H9 (cell line): ENCODE data around the gene APOL6. TPM values are rescaled to one million over a fixed set of nuclear protein-coding genes. Genes with fewer than 3 reads are reported as not detected.

Experiments used
- DNase-seq: peaks from one replicate; pipeline ENCODE4 v3.0.0-alpha.2; 2017
- H2AFZ ChIP-seq: one replicate; pipeline ENCODE4 v1.6.1; 2013; ENCODE audit warnings: mild to moderate bottlenecking, low read length, control low read depth, moderate library complexity
- H2AK5ac ChIP-seq: 2 replicates; pipeline ENCODE4 v1.6.1; 2013; ENCODE audit warnings: low read length, control low read depth, mixed read lengths; ENCODE audit not compliant: insufficient read length
- H2BK120ac ChIP-seq: one replicate; pipeline ENCODE4 v1.6.1; 2013; ENCODE audit warnings: low read depth, mild to moderate bottlenecking, low read length, control low read depth, inconsistent platforms; ENCODE audit not compliant: poor library complexity, severe bottlenecking
- H2BK12ac ChIP-seq: 2 replicates; pipeline ENCODE4 v1.6.1; 2013; ENCODE audit warnings: low read length, control low read depth, mixed read lengths, low read depth; ENCODE audit not compliant: insufficient read length
- H2BK15ac ChIP-seq: 2 replicates; pipeline ENCODE4 v1.6.1; 2013; ENCODE audit warnings: low read depth, low read length, control low read depth
- H2BK20ac ChIP-seq: one replicate; pipeline ENCODE4 v1.6.1; 2013; ENCODE audit warnings: low read depth, mild to moderate bottlenecking, low read length, control low read depth, inconsistent platforms; ENCODE audit not compliant: poor library complexity, severe bottlenecking
- H2BK5ac ChIP-seq: 2 replicates; pipeline ENCODE4 v1.6.1; 2013; ENCODE audit warnings: low read length, control low read depth, mixed read lengths; ENCODE audit not compliant: insufficient read length
- H3K14ac ChIP-seq: 2 replicates; pipeline ENCODE4 v1.6.1; 2013; ENCODE audit warnings: low read length, control low read depth; ENCODE audit not compliant: insufficient read depth
- H3K18ac ChIP-seq: 2 replicates; pipeline ENCODE4 v1.6.1; 2013; ENCODE audit warnings: low read depth, mild to moderate bottlenecking, mixed read lengths, low read length, control low read depth; ENCODE audit not compliant: insufficient read length
- H3K23ac ChIP-seq: 2 replicates; pipeline ENCODE4 v1.6.1; 2013; ENCODE audit warnings: low read length, control low read depth, mixed read lengths, low read depth; ENCODE audit not compliant: insufficient read length
- H3K23me2 ChIP-seq: 2 replicates; pipeline ENCODE4 v1.6.1; 2013; ENCODE audit warnings: low read depth, mild to moderate bottlenecking, mixed read lengths, low read length, control low read depth; ENCODE audit not compliant: insufficient read length, poor library complexity, severe bottlenecking
- H3K27ac ChIP-seq: 2 replicates; pipeline ENCODE4 v1.5.1; 2013; ENCODE audit warnings: low read length, control low read depth, mixed read lengths, low read depth; ENCODE audit not compliant: insufficient read length
- H3K27me3 ChIP-seq: 2 replicates; pipeline ENCODE4 v1.6.1; 2013; ENCODE audit warnings: low read length, control low read depth, inconsistent platforms; ENCODE audit not compliant: insufficient read depth
- H3K4ac ChIP-seq: 2 replicates; pipeline ENCODE4 v1.6.1; 2013; ENCODE audit warnings: low read depth, mild to moderate bottlenecking, control low read depth, inconsistent platforms, low read length, moderate library complexity
- H3K4me1 ChIP-seq: 2 replicates; pipeline ENCODE4 v1.6.1; 2013; ENCODE audit warnings: low read length, control low read depth, inconsistent platforms; ENCODE audit not compliant: insufficient read depth
- H3K4me2 ChIP-seq: 2 replicates; pipeline ENCODE4 v1.6.1; 2013; ENCODE audit warnings: low read length, control low read depth, mixed read lengths; ENCODE audit not compliant: insufficient read length, insufficient read depth
- H3K56ac ChIP-seq: 2 replicates; pipeline ENCODE4 v1.6.1; 2013; ENCODE audit warnings: low read depth, mild to moderate bottlenecking, mixed read lengths, low read length, control low read depth; ENCODE audit not compliant: insufficient read length
- H3K79me1 ChIP-seq: 2 replicates; pipeline ENCODE4 v1.6.1; 2013; ENCODE audit warnings: low read depth, mild to moderate bottlenecking, moderate library complexity, low read length, control low read depth, inconsistent platforms; ENCODE audit not compliant: insufficient read depth, poor library complexity, severe bottlenecking
- H3K79me2 ChIP-seq: 2 replicates; pipeline ENCODE4 v1.6.1; 2013; ENCODE audit warnings: low read length, control low read depth, inconsistent platforms; ENCODE audit not compliant: insufficient read depth
- H3K9ac ChIP-seq: 2 replicates; pipeline ENCODE4 v1.6.1; 2013; ENCODE audit warnings: low read length, control low read depth, mixed read lengths; ENCODE audit not compliant: insufficient read length; ENCODE audit errors: extremely low read depth
- H3K9me3 ChIP-seq: one replicate; pipeline ENCODE4 v1.6.1; 2013; ENCODE audit warnings: low read depth, low read length, inconsistent platforms; ENCODE audit not compliant: control insufficient read depth
- H3T11ph ChIP-seq: one replicate; pipeline ENCODE4 v1.6.1; 2013; ENCODE audit warnings: mild to moderate bottlenecking, low read length, control low read depth, inconsistent platforms
- H4K20me1 ChIP-seq: one replicate; pipeline ENCODE4 v1.6.1; 2013; ENCODE audit not compliant: control insufficient read depth, insufficient read length, insufficient read depth
- H4K5ac ChIP-seq: 2 replicates; pipeline ENCODE4 v1.6.1; 2013; ENCODE audit warnings: low read depth, mild to moderate bottlenecking, mixed read lengths, low read length, control low read depth; ENCODE audit not compliant: insufficient read length
- H4K8ac ChIP-seq: replicated peaks from 2 replicates; pipeline ENCODE4 v1.6.1; 2013; ENCODE audit warnings: low read length, control low read depth, mixed read lengths, low read depth; ENCODE audit not compliant: insufficient read length
- H4K91ac ChIP-seq: 2 replicates; pipeline ENCODE4 v1.6.1; 2013; ENCODE audit warnings: low read depth, mild to moderate bottlenecking, moderate library complexity, mixed read lengths, low read length, control low read depth; ENCODE audit not compliant: insufficient read length
- H3K27ac Mint-ChIP-seq, 3 experiments: 2 replicates in 2 of 3; 3 replicates in 1 of 3; pipeline ENCODE4 v1.8.0; 2020 to 2021; ENCODE audit warnings: mixed read lengths in 3 of 3, mild to moderate bottlenecking in 1 of 3, moderate library complexity in 1 of 3
- H3K27me3 Mint-ChIP-seq: 2 replicates; pipeline ENCODE4 v1.8.0; 2021; ENCODE audit warnings: low read depth, mild to moderate bottlenecking, moderate library complexity, mixed read lengths
- H3K36me3 Mint-ChIP-seq, 3 experiments: 2 replicates in 2 of 3; 3 replicates in 1 of 3; pipeline ENCODE4 v1.8.0; 2020 to 2021; ENCODE audit warnings: low read depth in 3 of 3, mixed read lengths in 3 of 3; ENCODE audit not compliant: insufficient read depth in 1 of 3
- H3K4me1 Mint-ChIP-seq, 2 experiments: 2 replicates each; pipeline ENCODE4 v1.8.0; 2020; ENCODE audit warnings: mixed read lengths in 2 of 2
- H3K4me3 Mint-ChIP-seq, 2 experiments: 2 replicates in 1 of 2; 3 replicates in 1 of 2; pipeline ENCODE4 v1.8.0; 2020 to 2021; ENCODE audit warnings: mild to moderate bottlenecking in 2 of 2, mixed read lengths in 2 of 2, moderate library complexity in 1 of 2
- H3K9me3 Mint-ChIP-seq, 2 experiments: 2 replicates in 1 of 2; 3 replicates in 1 of 2; pipeline ENCODE4 v1.8.0; 2020; ENCODE audit warnings: mild to moderate bottlenecking in 2 of 2, mixed read lengths in 2 of 2, moderate library complexity in 1 of 2
- WGBS: extraction: QIAGEN DNeasy Blood & Tissue Kit; methylation state at CpG from one replicate; pipeline ENCODE4 v1.1.7; 2013; ENCODE audit warnings: missing lambda C conversion rate, low lambda C conversion rate, mixed read lengths; ENCODE audit not compliant: insufficient read length; ENCODE audit errors: extremely low coverage; 5-methylcytosine and 5-hydroxymethylcytosine counted together
- total RNA-seq: library from RNA; stranded (reverse); gene quantifications from 2 replicates; pipeline ENCODE4 v1.2.1, GENCODE V29; 2021
- TF ChIP-seq, protein P1 (sequence below): fragments of 200-600 bp; sonication (generic); conservative IDR thresholded peaks from 3 replicates; pipeline ENCODE4 v1.8.0; 2021; ENCODE audit warnings: antibody characterized with exemption, mild to moderate bottlenecking

APOL6 gene
- total RNA-seq, 1 experiment from 2014 or later, result 0.07 TPM

DNA sequence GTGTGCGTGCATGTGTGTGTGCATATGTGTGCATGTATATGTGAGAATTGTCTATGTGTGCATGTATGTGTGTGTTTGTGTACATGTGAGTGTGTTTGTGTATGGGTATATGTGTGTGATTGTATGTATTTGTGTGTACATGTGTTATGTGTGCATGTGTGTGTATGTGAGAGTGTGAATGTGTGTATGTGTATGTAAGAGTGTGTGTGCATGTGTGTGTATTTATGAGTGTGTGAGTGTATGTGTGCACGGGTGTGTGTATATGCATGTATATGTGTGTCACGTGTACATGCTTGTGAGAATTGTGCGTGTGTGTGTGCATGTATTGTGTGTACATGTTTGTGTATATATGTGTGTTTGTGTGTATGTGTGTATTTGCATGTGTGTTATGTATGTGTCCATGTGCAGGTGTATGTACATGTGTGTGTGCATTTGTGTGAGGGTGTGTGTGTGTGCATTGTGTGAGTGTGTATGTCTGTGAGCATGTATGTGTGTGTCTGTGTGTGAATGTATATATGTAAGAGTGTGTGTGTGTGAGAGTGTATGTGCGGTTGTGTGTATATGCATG, 47.1 kb upstream of the APOL6 start:
- no peak overlapping the region for H2BK12ac ChIP-seq
- no peak overlapping the region for H2AFZ ChIP-seq
- H3K9ac ChIP-seq, result no peak overlapping the region
- no peaks in the 10 kb centered on the region for H4K20me1 ChIP-seq
- no peak overlapping the region for H2BK5ac ChIP-seq
- H4K91ac ChIP-seq, result no peak overlapping the region
- no peak overlapping the region for H4K8ac ChIP-seq
- no peak overlapping the region for H3T11ph ChIP-seq
- peaks cover 4% of the 10 kb centered on the region in 2 experiments; a peak in 3 of 4 replicates for H3K4me1 Mint-ChIP-seq
- no peak for DNase-seq
- TF ChIP-seq, protein P1, sequence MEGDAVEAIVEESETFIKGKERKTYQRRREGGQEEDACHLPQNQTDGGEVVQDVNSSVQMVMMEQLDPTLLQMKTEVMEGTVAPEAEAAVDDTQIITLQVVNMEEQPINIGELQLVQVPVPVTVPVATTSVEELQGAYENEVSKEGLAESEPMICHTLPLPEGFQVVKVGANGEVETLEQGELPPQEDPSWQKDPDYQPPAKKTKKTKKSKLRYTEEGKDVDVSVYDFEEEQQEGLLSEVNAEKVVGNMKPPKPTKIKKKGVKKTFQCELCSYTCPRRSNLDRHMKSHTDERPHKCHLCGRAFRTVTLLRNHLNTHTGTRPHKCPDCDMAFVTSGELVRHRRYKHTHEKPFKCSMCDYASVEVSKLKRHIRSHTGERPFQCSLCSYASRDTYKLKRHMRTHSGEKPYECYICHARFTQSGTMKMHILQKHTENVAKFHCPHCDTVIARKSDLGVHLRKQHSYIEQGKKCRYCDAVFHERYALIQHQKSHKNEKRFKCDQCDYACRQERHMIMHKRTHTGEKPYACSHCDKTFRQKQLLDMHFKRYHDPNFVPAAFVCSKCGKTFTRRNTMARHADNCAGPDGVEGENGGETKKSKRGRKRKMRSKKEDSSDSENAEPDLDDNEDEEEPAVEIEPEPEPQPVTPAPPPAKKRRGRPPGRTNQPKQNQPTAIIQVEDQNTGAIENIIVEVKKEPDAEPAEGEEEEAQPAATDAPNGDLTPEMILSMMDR, result no peak
- peaks cover 3% of the 10 kb centered on the region for H3K27me3 Mint-ChIP-seq
- H2BK120ac ChIP-seq, result no peak overlapping the region
- H3K18ac ChIP-seq, result no peak overlapping the region
- H3K56ac ChIP-seq, result no peak overlapping the region
- no peak overlapping the region for H2BK15ac ChIP-seq
- H3K27ac Mint-ChIP-seq, result no peak overlapping the region
- H2AK5ac ChIP-seq, result no peak overlapping the region
- no peak overlapping the region for H3K4me2 ChIP-seq
- no peak overlapping the region for H2BK20ac ChIP-seq
- H3K4me1 ChIP-seq, result no peaks in the 10 kb centered on the region
- H4K5ac ChIP-seq, result no peak overlapping the region
- H3K14ac ChIP-seq, result no peak overlapping the region
- no peaks in the 10 kb centered on the region for H3K27me3 ChIP-seq
- no peak overlapping the region for H3K4me3 Mint-ChIP-seq
- H3K9me3 Mint-ChIP-seq, result no peaks in the 10 kb centered on the region
- H3K4ac ChIP-seq, result no peak overlapping the region
- H3K27ac ChIP-seq, result no peak overlapping the region
- no peaks in the 10 kb centered on the region for H3K79me1 ChIP-seq
- no peaks in the 10 kb centered on the region for H3K36me3 Mint-ChIP-seq
- WGBS, result 100% methylated on average over 1 of the region's 5 CpGs
- no peaks in the 10 kb centered on the region for H3K23me2 ChIP-seq
- no peaks in the 10 kb centered on the region for H3K79me2 ChIP-seq
- H3K23ac ChIP-seq, result no peak overlapping the region
- no peaks in the 10 kb centered on the region for H3K9me3 ChIP-seq
